GM19238 (cell line): ENCODE data around the gene SBK2.

Experiments
- DNase-seq: peaks from one replicate; pipeline ENCODE4 v3.0.0; 2011; ENCODE audit warnings: low spot score; ENCODE audit not compliant: insufficient read length

The SBK2 gene

GRCh38 chr19:55554741-55555152 is 17.8 kb upstream of the SBK2 start:
- DNase-seq: no peak

GRCh38 chr19:55554302-55554701 is 17.4 kb upstream of the SBK2 start:
- DNase-seq: no peak

- no peak for DNase-seq
Measured at GRCh38 chr19:55553217-55554182, 16.6 kb upstream of the SBK2 start.

GRCh38 chr19:55552620-55553019 is 15.7 kb upstream of the SBK2 start:
- DNase-seq: no peak

GRCh38 chr19:55552206-55552605 is 15.3 kb upstream of the SBK2 start:
- no peak for DNase-seq

GRCh38 chr19:55550321-55550650 is 13.4 kb upstream of the SBK2 start:
- no peak for DNase-seq

GRCh38 chr19:55549500-55550320 is 12.8 kb upstream of the SBK2 start:
- DNase-seq: no peak

GRCh38 chr19:55546822-55547614 is 10.1 kb upstream of the SBK2 start:
- DNase-seq: no peak

- DNase-seq: no peak
Measured at GRCh38 chr19:55546011-55546410, 9.1 kb upstream of the SBK2 start.

GRCh38 chr19:55545443-55545842 is 8.5 kb upstream of the SBK2 start, which contains the start of gene SBK3:
SBK3 (minus strand) TSS chr19:55545543; CDS start chr19:55545543, 0 bp downstream.
- DNase-seq: no peak

GRCh38 chr19:55544776-55545439 is 8.0 kb upstream of the SBK2 start:
- no peak for DNase-seq

GRCh38 chr19:55544014-55544413 is 7.1 kb upstream of the SBK2 start:
- DNase-seq: no peak

GRCh38 chr19:55543567-55543966 is 6.6 kb upstream of the SBK2 start:
- no peak for DNase-seq

- DNase-seq: no peak
Measured at GRCh38 chr19:55542292-55542855, 5.4 kb upstream of the SBK2 start.

- DNase-seq: no peak
Measured at GRCh38 chr19:55541091-55541490, 4.2 kb upstream of the SBK2 start.

- DNase-seq: no peak
Measured at GRCh38 chr19:55540619-55541018, 3.7 kb upstream of the SBK2 start.

- DNase-seq: no peak
Measured at GRCh38 chr19:55539090-55539984, 2.4 kb upstream of the SBK2 start.

- no peak for DNase-seq
Measured at GRCh38 chr19:55538132-55538531, 1.2 kb upstream of the SBK2 start.

- DNase-seq: no peak
Measured at GRCh38 chr19:55537741-55538111, 793 bp upstream of the SBK2 start.

GRCh38 chr19:55536366-55536765 is 567 bp downstream of the SBK2 start:
- no peak for DNase-seq
